Loucy (cell line): ENCODE measurements around the gene HOXA7.
A peak's percentile ranks its signal among the peaks of the same experiment; 100 is the strongest.

Experiments used
- H2AFZ ChIP-seq: fragments of 200-600 bp; sonication (generic); 2 replicates; pipeline ENCODE4 v1.6.0; 2016; ENCODE audit warnings: antibody characterized with exemption, mild to moderate bottlenecking, low read length, moderate library complexity
- H3F3A ChIP-seq: fragments of 200-600 bp; 2 replicates; pipeline ENCODE4 v1.6.0; 2016; ENCODE audit warnings: antibody characterized with exemption, low read depth, mild to moderate bottlenecking
- H3K27me3 ChIP-seq: fragments of 200-600 bp; sonication (generic); 2 replicates; pipeline ENCODE4 v1.6.1; 2014; ENCODE audit warnings: low read length, mild to moderate bottlenecking; ENCODE audit not compliant: insufficient read depth, poor library complexity, severe bottlenecking
- H3K36me3 ChIP-seq: fragments of 200-600 bp; sonication (generic); 2 replicates; pipeline ENCODE4 v1.6.1; 2016; ENCODE audit warnings: low read length; ENCODE audit not compliant: insufficient read depth
- H3K4me1 ChIP-seq: fragments of 200-600 bp; sonication (generic); 2 replicates; pipeline ENCODE4 v1.5.1; 2014; ENCODE audit warnings: low read length, mild to moderate bottlenecking; ENCODE audit not compliant: insufficient read depth, poor library complexity, severe bottlenecking
- H3K4me2 ChIP-seq: fragments of 200-600 bp; sonication (generic); 2 replicates; pipeline ENCODE4 v1.6.0; 2014; ENCODE audit warnings: antibody characterized with exemption, low read length, low read depth, mild to moderate bottlenecking; ENCODE audit not compliant: poor library complexity, severe bottlenecking
- H3K4me3 ChIP-seq: fragments of 200-600 bp; sonication (generic); 2 replicates; pipeline ENCODE4 v1.5.1; 2014; ENCODE audit warnings: low read length, mild to moderate bottlenecking, mixed read lengths; ENCODE audit not compliant: poor library complexity, severe bottlenecking
- H3K79me2 ChIP-seq: fragments of 200-600 bp; sonication (generic); 2 replicates; pipeline ENCODE4 v1.6.1; 2014; ENCODE audit warnings: low read length; ENCODE audit not compliant: insufficient read depth
- H3K9ac ChIP-seq: fragments of 200-600 bp; sonication (generic); 2 replicates; pipeline ENCODE4 v1.6.0; 2014; ENCODE audit warnings: mild to moderate bottlenecking, low read depth, low read length, moderate library complexity; ENCODE audit not compliant: poor library complexity, severe bottlenecking
- H3K9me2 ChIP-seq: fragments of 200-600 bp; sonication (generic); replicated peaks from 2 replicates; pipeline ENCODE4 v1.6.1; 2016; ENCODE audit warnings: low read depth, low read length, mixed read lengths
- H3K9me3 ChIP-seq: fragments of 200-600 bp; sonication (generic); 2 replicates; pipeline ENCODE4 v1.6.1; 2014; ENCODE audit warnings: mild to moderate bottlenecking, antibody characterized with exemption, low read length, low read depth; ENCODE audit not compliant: insufficient read depth
- H4K20me1 ChIP-seq: fragments of 200-600 bp; sonication (generic); 2 replicates; pipeline ENCODE4 v1.6.0; 2014; ENCODE audit warnings: antibody characterized with exemption, low read length, mild to moderate bottlenecking; ENCODE audit not compliant: insufficient read depth, poor library complexity, severe bottlenecking
- CTCF ChIP-seq: fragments of 200-600 bp; sonication (generic); conservative IDR thresholded peaks from 2 replicates; pipeline ENCODE4 v1.5.1; 2014; ENCODE audit warnings: mild to moderate bottlenecking, antibody characterized with exemption, low read length
- EZH2phosphoT487 ChIP-seq: fragments of 200-600 bp; IDR thresholded peaks from 2 replicates; pipeline ENCODE4 v1.6.1; 2018; ENCODE audit warnings: antibody characterized with exemption, mild to moderate bottlenecking, moderate library complexity, borderline replicate concordance

HOXA7 gene

GRCh38 chr7:27179503-27180430 is 23.3 kb upstream of the HOXA7 start:
- H3K36me3 ChIP-seq, result no peaks in the 10 kb centered on the region; the same call in 1 of the 2 replicates
- H3K9me2 ChIP-seq, result no peaks in the 10 kb centered on the region
- peaks cover 80% of the 10 kb centered on the region for H4K20me1 ChIP-seq
- H3K9me3 ChIP-seq, result no peaks in the 10 kb centered on the region
- H3K79me2 ChIP-seq, result peaks cover 100% of the 10 kb centered on the region
- peaks cover 8% of the 10 kb centered on the region; the same call in 1 of the 2 replicates for H3F3A ChIP-seq
- H3K4me2 ChIP-seq, result peak overlapping the region; percentile 98
- TF ChIP-seq EZH2phosphoT487 (no peak), CTCF (peak; percentile 90)
- H2AFZ ChIP-seq, result no peak overlapping the region
- H3K4me1 ChIP-seq, result peaks cover 51% of the 10 kb centered on the region
- H3K27me3 ChIP-seq, result peaks cover 40% of the 10 kb centered on the region
- H3K4me3 ChIP-seq, result peak overlapping the region; percentile 94
- H3K9ac ChIP-seq, result peak overlapping the region; percentile 99

DNA sequence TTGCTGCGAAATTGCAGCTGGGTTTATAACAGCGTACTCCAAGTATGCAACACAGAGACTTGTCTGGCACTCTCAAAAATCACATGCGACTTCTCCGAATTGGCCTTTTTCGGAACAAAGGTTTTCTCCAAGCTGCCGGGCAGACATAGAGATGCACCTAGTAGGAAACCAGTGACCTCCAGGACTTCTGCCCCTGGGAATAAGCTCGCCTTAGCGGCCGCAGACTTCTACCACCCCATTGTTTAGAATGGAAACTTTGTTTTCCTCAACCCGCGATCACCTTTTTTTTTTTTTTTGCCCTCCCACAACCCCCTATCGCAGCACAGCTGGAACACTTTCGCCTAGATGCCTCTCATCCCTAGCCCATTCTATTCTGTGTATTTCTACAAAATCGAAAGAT is 22.6 kb upstream of the HOXA7 start:
- Histone ChIP-seq H3K9me2 (no peaks in the 10 kb centered on the region), H3F3A (peaks cover 8% of the 10 kb centered on the region; the same call in 1 of the 2 replicates), H3K4me2 (peak overlapping the region; percentile 98), H3K79me2 (peaks cover 100% of the 10 kb centered on the region), H3K27me3 (peaks cover 37% of the 10 kb centered on the region), H2AFZ (no peak overlapping the region), H3K9me3 (no peaks in the 10 kb centered on the region), H3K4me3 (peak overlapping the region; percentile 94), H3K36me3 (no peaks in the 10 kb centered on the region; the same call in 1 of the 2 replicates), H3K4me1 (peaks cover 56% of the 10 kb centered on the region), H4K20me1 (peaks cover 83% of the 10 kb centered on the region), H3K9ac (peak overlapping the region; percentile 99)
- no peak for TF ChIP-seq EZH2phosphoT487
- no peak for TF ChIP-seq CTCF

GRCh38 chr7:27178366-27178765 is 21.9 kb upstream of the HOXA7 start:
- Histone ChIP-seq H3F3A (peaks cover 8% of the 10 kb centered on the region; the same call in 1 of the 2 replicates), H3K79me2 (peaks cover 100% of the 10 kb centered on the region), H3K4me1 (peaks cover 56% of the 10 kb centered on the region), H3K9me2 (no peaks in the 10 kb centered on the region), H3K4me2 (peak overlapping the region; percentile 98), H3K9me3 (no peaks in the 10 kb centered on the region), H3K9ac (peak overlapping the region; percentile 99), H3K27me3 (peaks cover 33% of the 10 kb centered on the region), H2AFZ (no peak overlapping the region), H4K20me1 (peaks cover 79% of the 10 kb centered on the region), H3K4me3 (peak overlapping the region; percentile 94), H3K36me3 (no peaks in the 10 kb centered on the region; the same call in 1 of the 2 replicates)
- TF ChIP-seq CTCF (no peak), EZH2phosphoT487 (no peak)
